EL (cell line): ENCODE results near the gene ABHD12.

Source experiments
- DNase-seq: peaks from one replicate; pipeline ENCODE4 v3.0.0-alpha.2; 2016

The ABHD12 gene

GRCh38 chr20:25253606-25254275 lies 136.9 kb downstream of the ABHD12 start:
- no peak for DNase-seq

GRCh38 chr20:25252686-25253421 lies 137.8 kb downstream of the ABHD12 start:
- DNase-seq: no peak

GRCh38 chr20:25252230-25252651 lies 138.4 kb downstream of the ABHD12 start:
- DNase-seq: no peak

- DNase-seq: no peak
These were observed 139.1 kb downstream of the ABHD12 start for GRCh38 chr20:25251558-25251957.

- no peak for DNase-seq
These were observed 139.6 kb downstream of the ABHD12 start for GRCh38 chr20:25251019-25251418.

- DNase-seq: no peak
These were observed 140.1 kb downstream of the ABHD12 start for GRCh38 chr20:25250508-25250907.
